GM12878 (cell line): ENCODE data around the gene INHA. TPM values are rescaled to one million over a fixed set of nuclear protein-coding genes. Genes with fewer than 3 reads are reported as not detected.

Experiments
- ATAC-seq: fragments of 200-7000 bp; cut with Tn5 transposase; 3 replicates; pipeline ENCODE4 v1.9.1; 2020; ENCODE audit warnings: mild to moderate bottlenecking, moderate library complexity
- BruUV-seq: library from RNA; stranded (reverse); fragments of 400-500 nt; replicated peaks from 2 replicates; lab custom pipeline; 2021; lab: Mats Ljungman, UMichigan
- CTCF ChIA-PET: fragments of 300-600 bp; sonication (Branson Sonifier 250); formaldehyde crosslinking; extraction: SDS; loops from one replicate; lab custom pipeline; 2021; ENCODE audit warnings: inconsistent platforms; lab: Yijun Ruan, JAX
- POLR2A ChIA-PET: fragments of 350-600 bp; formaldehyde crosslinking; extraction: SDS; loops from one replicate; lab custom pipeline; 2021; ENCODE audit warnings: inconsistent platforms; lab: Charles Lee
- RAD21 ChIA-PET: fragments of 300-600 bp; sonication (Branson Sonifier 250); formaldehyde crosslinking; loops from one replicate; lab custom pipeline; 2023; ENCODE audit warnings: antibody characterized with exemption; ENCODE audit not compliant: unreplicated experiment; lab: Charles Lee
- SMC1A ChIA-PET: fragments of 300-600 bp; sonication (Branson Sonifier 250); formaldehyde crosslinking; loops from one replicate; lab custom pipeline; 2023; ENCODE audit not compliant: unreplicated experiment, uncharacterized antibody; lab: Charles Lee
- DNase-seq: peaks from one replicate; pipeline ENCODE4 v3.0.0-alpha.2; 2011; ENCODE audit warnings: low read depth, low spot score
- FAIRE-seq: peaks from 3 replicates; lab custom pipeline; 2011; peaks lifted over from hg19 to GRCh38; lab: Jason Lieb, UNC
- H2AFZ ChIP-seq: 2 replicates; pipeline ENCODE4 v1.6.0; 2011; ENCODE audit warnings: low read depth, low read length, control low read depth; ENCODE audit not compliant: control insufficient read depth
- H3K27ac ChIP-seq: 2 replicates; pipeline ENCODE4 v1.5.1; 2011; ENCODE audit warnings: control low read depth; ENCODE audit not compliant: control insufficient read depth, insufficient read depth
- H3K27me3 ChIP-seq, 2 experiments: replicated peaks in 1 of 2; 2 replicates each; pipeline versions ENCODE4 v1.6.0 to v1.6.1; 2011; ENCODE audit warnings: low read length in 1 of 2; ENCODE audit not compliant: control insufficient read depth in 2 of 2, insufficient read depth in 2 of 2
- H3K36me3 ChIP-seq, 2 experiments: 2 replicates each; pipeline ENCODE4 v1.5.1; 2011; ENCODE audit warnings: low read length in 1 of 2; ENCODE audit not compliant: control insufficient read depth in 2 of 2, insufficient read depth in 2 of 2
- H3K4me1 ChIP-seq: 2 replicates; pipeline ENCODE4 v1.6.1; 2011; ENCODE audit warnings: mild to moderate bottlenecking, low read length, moderate library complexity, mixed read lengths; ENCODE audit not compliant: control insufficient read depth, insufficient read depth
- H3K4me2 ChIP-seq: 2 replicates; pipeline ENCODE4 v1.6.0; 2011; ENCODE audit warnings: control low read depth; ENCODE audit not compliant: control insufficient read depth, insufficient read depth
- H3K4me3 ChIP-seq: fragments of 200-600 bp; sonication (generic); 2 replicates; pipeline ENCODE4 v1.5.1; 2016
- H3K79me2 ChIP-seq: 2 replicates; pipeline ENCODE4 v1.6.0; 2011; ENCODE audit warnings: low read length; ENCODE audit not compliant: control insufficient read depth, insufficient read depth
- H3K9ac ChIP-seq: 2 replicates; pipeline ENCODE4 v1.8.0; 2011; ENCODE audit warnings: low read length, control low read depth, mixed read lengths; ENCODE audit not compliant: control insufficient read depth, insufficient read depth
- H3K9me3 ChIP-seq: replicated peaks from 3 replicates; pipeline ENCODE4 v1.5.1; 2011; ENCODE audit warnings: mild to moderate bottlenecking, low read length; ENCODE audit not compliant: control insufficient read depth, insufficient read depth
- H4K20me1 ChIP-seq: 2 replicates; pipeline ENCODE4 v1.6.0; 2011; ENCODE audit not compliant: control insufficient read depth, insufficient read depth
- BCL11A ChIP-seq: IDR thresholded peaks from 2 replicates; pipeline ENCODE4 v1.6.1; 2011; ENCODE audit warnings: low read depth, low read length
- MXI1 ChIP-seq: fragments of 150-350 bp; IDR thresholded peaks from 2 replicates; pipeline ENCODE4 v1.6.1; 2011; ENCODE audit warnings: low read depth, mild to moderate bottlenecking, inconsistent platforms, low read length, improper control_type of control experiment
- NFXL1 ChIP-seq: fragments of 450-650 bp; IDR thresholded peaks from 2 replicates; pipeline ENCODE4 v1.6.1; 2017; ENCODE audit warnings: antibody characterized with exemption, mild to moderate bottlenecking, borderline replicate concordance
- NR2F1 ChIP-seq: fragments of 450-650 bp; conservative IDR thresholded peaks from 2 replicates; pipeline ENCODE4 v1.6.1; 2017; ENCODE audit warnings: mild to moderate bottlenecking
- WGBS: methylation state at CpG from one replicate; pipeline ENCODE4 v1.1.6; 2016; ENCODE audit warnings: low lambda C conversion rate; ENCODE audit not compliant: insufficient replicate concordance, insufficient coverage; ENCODE audit errors: missing lambda C conversion rate; 5-methylcytosine and 5-hydroxymethylcytosine counted together
- in situ Hi-C: fragments of 300-500 bp; cut with MboI; formaldehyde crosslinking; loops from 9 replicates; pipeline ENCODE4 v1.14.3; 2018; ENCODE audit warnings: mixed read lengths
- intact Hi-C: fragments of 100-400 bp; cut with micrococcal nuclease; formaldehyde crosslinking; loops from one replicate; pipeline ENCODE4 v1.14.2; 2022; ENCODE audit not compliant: unreplicated experiment
- polyA plus RNA-seq, 11 experiments: library from polyadenylated mRNA; depleted of rRNA in 4 of 11; unstranded in 6 of 11; stranded (reverse) in 5 of 11; fragments of >200 nt; fragmentation: Nextera tagmentation in 4 of 11; fragmentation: Illumina TruSeq in 1 of 11; extraction: Ambion mirVana in 4 of 11; extraction: Trizol in 1 of 11; gene quantifications; 1 replicate in 1 of 11; 2 replicates in 10 of 11; pipeline versions ENCODE4 v1.2.1 to v1.2.3, GENCODE V29; 2011 to 2016; ENCODE audit warnings: inconsistent platforms in 2 of 11, missing spikeins in 2 of 11, low read depth in 1 of 11
- total RNA-seq, 4 experiments: library from RNA; depleted of rRNA in 3 of 4; stranded (reverse); fragments of >200 nt in 3 of 4; fragmentation: Illumina TruSeq in 1 of 4; extraction: Trizol in 1 of 4; gene quantifications; 2 replicates each; pipeline versions ENCODE4 v1.2.1 to v1.2.3, GENCODE V29; 2013 to 2021
- TF ChIP-seq, protein P1 (sequence below): fragments of 450-650 bp; IDR thresholded peaks from 2 replicates; pipeline ENCODE4 v1.6.1; 2017; ENCODE audit warnings: borderline replicate concordance
- TF ChIP-seq, protein P2 (sequence below): fragments of 450-650 bp; IDR thresholded peaks from 2 replicates; pipeline ENCODE4 v1.6.1; 2017; ENCODE audit warnings: antibody characterized with exemption, mild to moderate bottlenecking, moderate library complexity

Gene INHA
- total and polyA plus RNA-seq, 10 of the 15 experiments (the other 5 are each of a cell fraction or from before 2014, with no cell fraction given): not detected

DNA sequence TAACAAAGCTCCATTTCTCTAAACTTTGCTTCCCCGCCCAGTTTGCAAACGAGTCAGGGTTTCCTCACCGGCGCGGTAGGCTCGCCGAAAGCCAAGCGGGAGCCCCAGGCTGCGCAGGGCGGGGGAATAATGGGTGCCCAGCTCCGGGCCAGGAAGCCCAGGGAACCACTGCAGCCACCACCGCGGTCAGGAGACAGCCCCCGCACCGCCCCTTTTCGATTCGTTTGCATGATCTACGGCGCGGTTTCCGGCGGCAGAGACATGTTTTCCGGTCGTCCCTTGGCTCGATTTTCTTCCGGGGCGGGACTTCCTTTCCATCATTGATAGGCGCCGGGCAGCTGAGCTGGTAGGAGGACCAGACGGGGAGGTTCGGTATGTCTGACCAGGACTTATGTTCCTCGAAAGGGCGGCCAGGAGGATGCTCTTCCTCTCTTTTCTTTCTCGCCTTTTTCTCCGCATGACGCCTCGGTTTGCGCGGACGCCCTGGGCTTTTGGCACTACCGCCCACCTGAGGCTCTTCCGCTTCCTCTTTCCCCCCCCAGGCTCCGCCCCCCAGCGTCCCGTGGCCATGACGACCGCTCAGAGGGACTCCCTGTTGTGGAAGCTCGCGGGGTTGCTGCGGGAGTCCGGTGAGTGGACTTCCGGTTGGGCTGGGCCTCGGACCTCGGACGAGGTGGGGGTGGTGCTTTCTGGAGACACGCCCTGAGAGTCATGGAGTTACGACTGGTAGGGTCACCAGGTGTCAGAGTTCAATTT, 25.6 kb downstream of the INHA start, which contains the start of gene STK11IP (continued):
- TF ChIP-seq, protein P1, sequence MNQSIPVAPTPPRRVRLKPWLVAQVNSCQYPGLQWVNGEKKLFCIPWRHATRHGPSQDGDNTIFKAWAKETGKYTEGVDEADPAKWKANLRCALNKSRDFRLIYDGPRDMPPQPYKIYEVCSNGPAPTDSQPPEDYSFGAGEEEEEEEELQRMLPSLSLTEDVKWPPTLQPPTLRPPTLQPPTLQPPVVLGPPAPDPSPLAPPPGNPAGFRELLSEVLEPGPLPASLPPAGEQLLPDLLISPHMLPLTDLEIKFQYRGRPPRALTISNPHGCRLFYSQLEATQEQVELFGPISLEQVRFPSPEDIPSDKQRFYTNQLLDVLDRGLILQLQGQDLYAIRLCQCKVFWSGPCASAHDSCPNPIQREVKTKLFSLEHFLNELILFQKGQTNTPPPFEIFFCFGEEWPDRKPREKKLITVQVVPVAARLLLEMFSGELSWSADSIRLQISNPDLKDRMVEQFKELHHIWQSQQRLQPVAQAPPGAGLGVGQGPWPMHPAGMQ: no peak
- TF ChIP-seq, all 136 proteins: peak for 57

DNA sequence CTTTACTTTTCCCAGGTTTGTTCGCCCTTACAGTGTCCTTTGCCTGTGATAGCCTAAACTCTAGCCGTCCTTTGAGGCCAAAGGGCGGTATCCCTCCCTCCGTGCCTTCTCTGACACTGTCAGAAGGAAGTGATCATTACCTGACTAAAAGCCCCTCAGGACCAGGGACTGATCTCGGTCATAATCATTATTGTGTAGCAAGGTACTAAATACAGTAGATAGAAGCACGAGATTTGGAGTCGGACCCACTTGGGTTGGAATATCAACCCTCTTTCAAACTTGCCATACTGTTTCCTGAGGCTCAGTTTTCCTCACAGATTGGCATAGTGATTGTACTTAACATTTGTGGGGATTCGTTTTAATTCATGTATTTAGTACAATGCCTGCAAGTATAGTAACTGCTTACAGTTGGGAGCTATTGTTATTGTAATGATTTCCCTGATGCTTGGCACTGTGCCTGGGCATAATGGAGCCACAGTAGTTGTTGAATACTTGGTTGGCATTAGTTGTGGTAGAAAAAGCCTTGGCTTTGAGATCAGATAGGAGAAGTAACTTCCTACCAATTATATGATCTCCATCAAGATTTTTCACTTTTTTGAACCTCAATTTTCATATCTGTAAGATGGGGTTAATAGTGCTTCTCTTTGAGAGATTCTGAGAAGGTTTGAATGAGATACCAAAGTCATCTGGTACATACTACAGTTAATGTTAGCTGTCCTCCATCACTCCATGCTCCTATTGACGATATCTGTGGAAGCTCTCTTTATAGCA, 26.4 kb downstream of the INHA start:
- H3K27ac ChIP-seq: peak overlapping the region; percentile 81; the same call in 1 of the 2 replicates
- H2AFZ ChIP-seq: peak overlapping the region; percentile 99
- ChIA-PET RAD21 (interaction anchor here (0.5 to 1.7 kb wide), 6 partner anchors 14 to 211 kb away, joined by 3 to 10 read pairs (median 4); partner anchors contain the start of genes CHPF, DNPEP, GMPPA and TMEM198), SMC1A (interaction anchor here (1.1 kb wide), 2 partner anchors 12 to 85 kb away, joined by 3 read pairs; no protein-coding TSS in a partner anchor)
- peak overlapping the region; percentile 74 for H3K4me3 ChIP-seq
- peak overlapping the region; percentile 75 for H3K9ac ChIP-seq
- no peaks in the 10 kb centered on the region for H3K79me2 ChIP-seq
- peak; percentile 80; the same call in 1 of the 2 replicates for TF ChIP-seq NR2F1
- TF ChIP-seq NFXL1: no peak
- TF ChIP-seq, protein P2, sequence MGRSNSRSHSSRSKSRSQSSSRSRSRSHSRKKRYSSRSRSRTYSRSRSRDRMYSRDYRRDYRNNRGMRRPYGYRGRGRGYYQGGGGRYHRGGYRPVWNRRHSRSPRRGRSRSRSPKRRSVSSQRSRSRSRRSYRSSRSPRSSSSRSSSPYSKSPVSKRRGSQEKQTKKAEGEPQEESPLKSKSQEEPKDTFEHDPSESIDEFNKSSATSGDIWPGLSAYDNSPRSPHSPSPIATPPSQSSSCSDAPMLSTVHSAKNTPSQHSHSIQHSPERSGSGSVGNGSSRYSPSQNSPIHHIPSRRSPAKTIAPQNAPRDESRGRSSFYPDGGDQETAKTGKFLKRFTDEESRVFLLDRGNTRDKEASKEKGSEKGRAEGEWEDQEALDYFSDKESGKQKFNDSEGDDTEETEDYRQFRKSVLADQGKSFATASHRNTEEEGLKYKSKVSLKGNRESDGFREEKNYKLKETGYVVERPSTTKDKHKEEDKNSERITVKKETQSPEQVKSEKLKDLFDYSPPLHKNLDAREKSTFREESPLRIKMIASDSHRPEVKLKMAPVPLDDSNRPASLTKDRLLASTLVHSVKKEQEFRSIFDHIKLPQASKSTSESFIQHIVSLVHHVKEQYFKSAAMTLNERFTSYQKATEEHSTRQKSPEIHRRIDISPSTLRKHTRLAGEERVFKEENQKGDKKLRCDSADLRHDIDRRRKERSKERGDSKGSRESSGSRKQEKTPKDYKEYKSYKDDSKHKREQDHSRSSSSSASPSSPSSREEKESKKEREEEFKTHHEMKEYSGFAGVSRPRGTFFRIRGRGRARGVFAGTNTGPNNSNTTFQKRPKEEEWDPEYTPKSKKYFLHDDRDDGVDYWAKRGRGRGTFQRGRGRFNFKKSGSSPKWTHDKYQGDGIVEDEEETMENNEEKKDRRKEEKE: no peak
- TF ChIP-seq MXI1: no peak
- TF ChIP-seq BCL11A: no peak
- TF ChIP-seq, all 136 proteins: peak for 1
- Histone ChIP-seq H3K4me1 (0 out of 2 replicates have a peak, but pooled peaks cover 8% of the 10 kb centered on the region), H4K20me1 (no peaks in the 10 kb centered on the region), H3K36me3 (peaks cover 0 to 3% of the 10 kb centered on the region in 2 experiments; a peak in 3 of 4 replicates), H3K27me3 (no peaks in the 10 kb centered on the region), H3K4me2 (peak overlapping the region; percentile 93), H3K9me3 (no peaks in the 10 kb centered on the region)
- in situ Hi-C loops (no loop called here), intact Hi-C loops (loop anchor here (2.0 to 5.0 kb wide), 2 partner anchors 58 to 321 kb away; partner anchors contain the start of gene DNAJB2)
- CTCF ChIA-PET: interaction anchor here (1.0 to 2.9 kb wide), 4 partner anchors 44 to 103 kb away, joined by 3 to 15 read pairs (median 10); a partner anchor contains a TSS
- DNase-seq (no peak), FAIRE-seq (peak; percentile 18), ATAC-seq (peak; percentile 38; the same call in 2 of the 3 replicates)
- POLR2A ChIA-PET: interaction anchor here (2.4 kb wide), 1 partner anchor 211 kb away, joined by 10 read pairs; the partner anchor contains the start of gene DNPEP
- BruUV-seq: TSS peak; percentile 87
- WGBS: 37% methylated on average over 9 of the region's 9 CpGs
